Measurements from ENCODE around the gene CX3CR1.
A peak's percentile ranks its signal among the peaks of the same experiment; 100 is the strongest.

The CX3CR1 gene

DNA sequence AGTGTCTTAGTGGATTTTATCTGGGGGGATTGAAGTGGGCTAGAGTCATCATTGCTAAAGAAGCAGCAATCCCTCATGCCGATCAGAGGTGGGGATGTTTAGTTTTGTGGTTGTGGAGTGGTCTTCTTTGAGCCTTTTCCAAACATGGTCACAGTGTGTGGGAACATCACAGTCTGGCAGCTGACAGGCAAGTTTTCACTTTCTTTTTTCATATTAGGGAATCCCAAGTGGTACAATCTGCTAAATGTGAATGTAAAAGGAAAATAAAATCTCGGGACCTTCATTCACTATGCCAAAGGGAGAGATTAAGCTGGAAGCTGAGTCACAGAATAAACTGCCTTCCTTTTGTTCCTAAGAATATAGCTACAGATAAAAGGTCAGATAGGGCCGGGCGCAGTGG, 10.4 kb upstream of the CX3CR1 start:
- no peak for TF ChIP-seq SUZ12 (IDR thresholded peaks at IDR 0.05; ENCODE audit: extremely low read depth, insufficient read depth, insufficient read length)
- TF ChIP-seq ZNF274 (IDR thresholded peaks at IDR 0.05; ENCODE audit: low read depth, low read length): no peak
- no peak for TF ChIP-seq YY1 (IDR thresholded peaks at IDR 0.05; ENCODE audit: insufficient read depth, insufficient read length)
- no peaks in the 10 kb centered on the region for H3K4me1 ChIP-seq (ENCODE audit: insufficient read depth, insufficient read length)
- no peak overlapping the region for H3K4me3 ChIP-seq (ENCODE audit: insufficient read length, low read depth)
- no peaks in the 10 kb centered on the region for H3K27me3 ChIP-seq (ENCODE audit: insufficient read depth, insufficient read length)
- H3K9ac ChIP-seq (ENCODE audit: insufficient read length, low read depth): no peak overlapping the region
- H3K36me3 ChIP-seq (ENCODE audit: insufficient read depth, insufficient read length, low read length): no peaks in the 10 kb centered on the region
- no peaks in the 10 kb centered on the region for H3K9me3 ChIP-seq (ENCODE audit: insufficient read depth, low read length)
- DNase-seq (ENCODE audit: low read depth, low spot score): no peak

DNA sequence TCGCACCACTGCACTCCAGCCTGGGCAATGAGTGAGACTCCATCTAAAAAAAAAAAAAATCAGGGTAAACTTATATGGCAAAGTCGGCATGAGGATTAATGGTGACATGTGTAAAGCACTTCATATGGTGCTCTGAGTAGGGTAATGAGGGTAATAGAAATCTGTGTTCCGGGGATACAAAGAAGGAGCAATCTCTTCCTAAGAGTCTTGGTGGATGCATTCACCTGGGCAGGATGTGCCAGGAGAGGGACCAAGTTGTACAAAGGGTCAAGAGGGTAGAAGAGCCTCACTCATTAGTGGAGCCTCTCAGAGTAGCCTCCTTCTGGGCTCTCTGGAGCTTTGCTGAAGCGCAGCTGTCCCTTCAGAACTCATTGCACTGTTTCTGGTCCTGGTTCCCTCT, 9.3 kb upstream of the CX3CR1 start:
- Histone ChIP-seq H3K27me3 (ENCODE audit: insufficient read depth, insufficient read length) (no peaks in the 10 kb centered on the region), H3K9me3 (ENCODE audit: insufficient read depth, low read length) (no peaks in the 10 kb centered on the region), H3K4me3 (ENCODE audit: insufficient read length, low read depth) (no peak overlapping the region), H3K9ac (ENCODE audit: insufficient read length, low read depth) (no peak overlapping the region), H3K4me1 (ENCODE audit: insufficient read depth, insufficient read length) (no peaks in the 10 kb centered on the region), H3K36me3 (ENCODE audit: insufficient read depth, insufficient read length, low read length) (no peaks in the 10 kb centered on the region)
- TF ChIP-seq ZNF274 (IDR thresholded peaks at IDR 0.05; ENCODE audit: low read depth, low read length) (no peak), SUZ12 (IDR thresholded peaks at IDR 0.05; ENCODE audit: extremely low read depth, insufficient read depth, insufficient read length) (no peak), YY1 (IDR thresholded peaks at IDR 0.05; ENCODE audit: insufficient read depth, insufficient read length) (no peak)
- no peak for DNase-seq (ENCODE audit: low read depth, low spot score)

DNA sequence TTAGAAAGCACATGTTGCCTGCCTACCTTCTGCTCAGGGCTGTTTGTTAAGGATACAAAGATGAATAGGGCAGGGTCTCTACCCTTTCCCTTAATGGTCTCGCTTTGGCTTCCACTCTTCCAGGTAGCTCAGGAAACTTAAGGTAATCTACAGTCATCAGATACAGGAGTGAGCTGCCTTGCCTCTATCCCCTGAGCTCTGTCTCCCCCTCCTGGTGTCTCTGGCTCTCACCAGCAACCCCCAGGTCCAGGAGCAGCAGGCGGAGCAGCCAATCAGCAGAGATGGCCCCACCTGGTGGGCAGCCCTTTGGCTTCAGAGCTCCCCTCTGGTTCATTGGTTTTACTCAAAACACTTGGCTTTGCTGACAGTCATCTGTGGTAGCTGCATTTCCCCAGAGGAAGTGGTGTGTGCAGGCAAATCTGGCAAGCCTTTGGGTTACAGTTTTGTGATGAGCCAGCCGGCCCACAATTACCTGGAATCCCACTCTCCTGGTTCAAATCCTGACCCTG, 8.5 kb upstream of the CX3CR1 start:
- Histone ChIP-seq H3K36me3 (ENCODE audit: insufficient read depth, insufficient read length, low read length) (no peaks in the 10 kb centered on the region), H3K9me3 (ENCODE audit: insufficient read depth, low read length) (no peaks in the 10 kb centered on the region), H3K4me3 (ENCODE audit: insufficient read length, low read depth) (no peak overlapping the region), H3K9ac (ENCODE audit: insufficient read length, low read depth) (no peak overlapping the region), H3K4me1 (ENCODE audit: insufficient read depth, insufficient read length) (no peaks in the 10 kb centered on the region), H3K27me3 (ENCODE audit: insufficient read depth, insufficient read length) (no peaks in the 10 kb centered on the region)
- peak; percentile 91 for DNase-seq (ENCODE audit: low read depth, low spot score)
- TF ChIP-seq YY1 (IDR thresholded peaks at IDR 0.05; ENCODE audit: insufficient read depth, insufficient read length): no peak
- TF ChIP-seq ZNF274 (IDR thresholded peaks at IDR 0.05; ENCODE audit: low read depth, low read length): no peak
- TF ChIP-seq SUZ12 (IDR thresholded peaks at IDR 0.05; ENCODE audit: extremely low read depth, insufficient read depth, insufficient read length): no peak

DNA sequence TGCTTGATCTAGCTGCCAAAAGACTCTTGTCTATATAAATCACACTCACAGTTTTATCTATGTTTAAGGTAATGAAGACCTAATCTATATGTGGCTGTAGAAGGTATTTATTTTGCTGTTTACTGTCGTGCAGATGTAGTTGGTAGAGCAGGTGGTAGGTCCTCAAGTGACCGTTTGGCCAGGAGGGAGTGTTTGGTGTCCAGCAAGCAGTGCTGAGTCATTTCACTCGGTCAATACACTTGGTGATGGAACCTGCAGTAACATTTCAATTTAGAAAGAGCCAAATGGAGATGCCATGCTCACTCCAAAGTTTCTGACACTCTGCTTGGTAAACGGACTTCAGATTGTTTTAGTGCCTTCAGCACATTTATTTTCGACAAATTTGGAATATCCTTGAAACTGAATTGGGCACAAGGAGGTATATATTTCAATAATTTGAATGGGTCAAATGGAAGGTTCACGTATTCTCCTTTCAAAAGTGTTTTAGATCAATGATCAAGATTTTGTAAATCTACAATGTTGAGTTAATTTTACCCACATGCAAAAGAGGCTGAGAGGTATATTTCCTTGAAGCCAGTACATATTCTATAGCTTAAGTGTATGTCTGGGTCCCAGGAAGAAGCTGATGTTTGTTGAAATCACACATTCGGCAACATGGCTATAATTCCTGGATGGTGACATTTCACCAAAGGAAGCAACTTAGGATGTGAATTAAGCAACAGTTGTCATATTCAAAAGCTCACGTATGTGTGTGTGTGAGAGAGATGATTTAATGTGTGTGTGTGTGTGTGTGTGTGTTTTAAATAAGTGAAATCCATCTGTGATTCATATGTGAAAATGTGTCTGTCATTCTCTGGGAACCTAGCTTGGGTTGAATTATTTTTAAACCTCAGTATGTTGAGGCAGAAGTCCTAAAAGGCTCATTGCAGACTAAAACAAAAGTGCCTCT, 7.7 kb upstream of the CX3CR1 start:
- no peaks in the 10 kb centered on the region for H3K27me3 ChIP-seq (ENCODE audit: insufficient read depth, insufficient read length)
- DNase-seq (ENCODE audit: low read depth, low spot score): no peak
- TF ChIP-seq ZNF274 (IDR thresholded peaks at IDR 0.05; ENCODE audit: low read depth, low read length) (no peak), SUZ12 (IDR thresholded peaks at IDR 0.05; ENCODE audit: extremely low read depth, insufficient read depth, insufficient read length) (no peak), YY1 (IDR thresholded peaks at IDR 0.05; ENCODE audit: insufficient read depth, insufficient read length) (no peak)
- H3K4me1 ChIP-seq (ENCODE audit: insufficient read depth, insufficient read length): no peaks in the 10 kb centered on the region
- H3K9ac ChIP-seq (ENCODE audit: insufficient read length, low read depth): no peak overlapping the region
- no peak overlapping the region for H3K4me3 ChIP-seq (ENCODE audit: insufficient read length, low read depth)
- no peaks in the 10 kb centered on the region for H3K36me3 ChIP-seq (ENCODE audit: insufficient read depth, insufficient read length, low read length)
- no peaks in the 10 kb centered on the region for H3K9me3 ChIP-seq (ENCODE audit: insufficient read depth, low read length)

DNA sequence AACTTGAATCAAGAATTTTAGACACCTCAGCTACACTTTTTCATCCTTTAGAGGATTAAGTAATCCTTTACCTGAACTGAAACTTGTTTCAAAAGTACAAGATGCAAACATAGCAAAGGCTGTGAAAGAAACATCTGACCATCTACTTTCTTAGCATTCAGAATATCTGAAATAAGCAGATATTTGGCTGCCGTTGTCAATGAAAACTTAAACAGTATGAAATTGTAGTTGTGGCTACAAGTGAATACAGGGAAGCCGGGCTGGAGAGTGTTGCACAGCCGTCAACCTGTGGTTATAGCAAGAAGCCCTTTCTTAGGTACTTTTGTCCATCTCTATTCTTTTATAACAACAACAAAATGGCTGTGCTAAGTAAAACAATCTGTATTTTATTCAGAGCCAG, 6.9 kb upstream of the CX3CR1 start:
- no peak for DNase-seq (ENCODE audit: low read depth, low spot score)

DNA sequence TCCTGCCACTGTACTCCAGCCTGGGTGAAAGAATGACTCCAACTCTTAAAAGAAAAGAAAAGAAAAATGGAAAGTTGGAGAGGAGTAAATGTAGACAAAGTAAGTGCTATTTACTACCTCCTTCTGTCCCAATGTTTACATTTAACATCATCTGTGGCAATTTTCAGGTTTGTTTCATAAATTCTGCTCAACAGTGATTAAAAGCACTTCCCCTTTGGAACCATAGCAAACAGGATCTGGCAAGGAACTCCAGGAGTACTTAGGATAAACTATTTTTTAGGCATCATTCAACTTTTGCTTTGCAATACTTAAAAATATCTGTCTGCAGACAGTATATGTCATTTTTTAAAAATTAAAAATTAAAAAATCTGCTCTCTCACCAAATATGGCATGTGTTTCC, 5.5 kb upstream of the CX3CR1 start:
- Histone ChIP-seq H3K27me3 (ENCODE audit: insufficient read depth, insufficient read length) (no peaks in the 10 kb centered on the region), H3K36me3 (ENCODE audit: insufficient read depth, insufficient read length, low read length) (no peaks in the 10 kb centered on the region), H3K4me1 (ENCODE audit: insufficient read depth, insufficient read length) (no peaks in the 10 kb centered on the region), H3K4me3 (ENCODE audit: insufficient read length, low read depth) (no peak overlapping the region), H3K9me3 (ENCODE audit: insufficient read depth, low read length) (no peaks in the 10 kb centered on the region), H3K9ac (ENCODE audit: insufficient read length, low read depth) (no peak overlapping the region)
- DNase-seq (ENCODE audit: low read depth, low spot score): no peak
- TF ChIP-seq SUZ12 (IDR thresholded peaks at IDR 0.05; ENCODE audit: extremely low read depth, insufficient read depth, insufficient read length) (no peak), ZNF274 (IDR thresholded peaks at IDR 0.05; ENCODE audit: low read depth, low read length) (no peak), YY1 (IDR thresholded peaks at IDR 0.05; ENCODE audit: insufficient read depth, insufficient read length) (no peak)

More for the DNA sequence above, 6.9 kb upstream of the CX3CR1 start:
- no peak overlapping the region for H3K4me3 ChIP-seq (ENCODE audit: insufficient read length, low read depth)
- no peaks in the 10 kb centered on the region for H3K27me3 ChIP-seq (ENCODE audit: insufficient read depth, insufficient read length)
- H3K9ac ChIP-seq (ENCODE audit: insufficient read length, low read depth): no peak overlapping the region
- no peaks in the 10 kb centered on the region for H3K9me3 ChIP-seq (ENCODE audit: insufficient read depth, low read length)
- no peaks in the 10 kb centered on the region for H3K4me1 ChIP-seq (ENCODE audit: insufficient read depth, insufficient read length)
- TF ChIP-seq SUZ12 (IDR thresholded peaks at IDR 0.05; ENCODE audit: extremely low read depth, insufficient read depth, insufficient read length) (no peak), ZNF274 (IDR thresholded peaks at IDR 0.05; ENCODE audit: low read depth, low read length) (no peak), YY1 (IDR thresholded peaks at IDR 0.05; ENCODE audit: insufficient read depth, insufficient read length) (no peak)
- no peaks in the 10 kb centered on the region for H3K36me3 ChIP-seq (ENCODE audit: insufficient read depth, insufficient read length, low read length)

- no peaks in the 10 kb centered on the region for H3K9me3 ChIP-seq (ENCODE audit: insufficient read depth, low read length)
- H3K36me3 ChIP-seq (ENCODE audit: insufficient read depth, insufficient read length, low read length): no peaks in the 10 kb centered on the region
- no peaks in the 10 kb centered on the region for H3K4me1 ChIP-seq (ENCODE audit: insufficient read depth, insufficient read length)
- no peak overlapping the region for H3K4me3 ChIP-seq (ENCODE audit: insufficient read length, low read depth)
- H3K9ac ChIP-seq (ENCODE audit: insufficient read length, low read depth): no peak overlapping the region
- TF ChIP-seq YY1 (IDR thresholded peaks at IDR 0.05; ENCODE audit: insufficient read depth, insufficient read length) (no peak), ZNF274 (IDR thresholded peaks at IDR 0.05; ENCODE audit: low read depth, low read length) (no peak), SUZ12 (IDR thresholded peaks at IDR 0.05; ENCODE audit: extremely low read depth, insufficient read depth, insufficient read length) (no peak)
- DNase-seq (ENCODE audit: low read depth, low spot score): no peak
- no peaks in the 10 kb centered on the region for H3K27me3 ChIP-seq (ENCODE audit: insufficient read depth, insufficient read length)
Observed at GRCh38 chr3:39284457-39284881, 4.6 kb upstream of the CX3CR1 start.

Data from NT2/D1 (cell line).